Peyer's patch (tissue), 4 donors: ENCODE measurements around the gene CCN6.

ENCODE experiments used
- CTCF ChIP-seq, 6 experiments: fragments of 450-650 bp in 4 of 6; fragments of 200-600 bp in 2 of 6; sonication (generic) in 1 of 6; IDR thresholded peaks; one replicate each; pipeline ENCODE4 v1.5.1; 2017 to 2019; ENCODE audit warnings: antibody characterized with exemption in 6 of 6, mild to moderate bottlenecking in 3 of 6, moderate library complexity in 1 of 6
- POLR2A ChIP-seq, 2 donors: fragments of 450-650 bp; IDR thresholded peaks; one replicate each; pipeline ENCODE4 v1.5.1; 2017; ENCODE audit warnings: antibody characterized with exemption in 2 of 2, mild to moderate bottlenecking in 2 of 2, moderate library complexity in 2 of 2

GRCh38 chr6:112086744-112087135 lies 32.8 kb downstream of the CCN6 start:
- peak in 3 of 6 experiments; percentile 3 to 22 (median 18) for TF ChIP-seq CTCF (IDR thresholded peaks at IDR 0.05)
- TF ChIP-seq POLR2A (IDR thresholded peaks at IDR 0.05) = no peak
